Suprapubic skin (tissue), 3 donors: ENCODE results near the gene LRRC75B.

Experiments used
- POLR2A ChIP-seq, 2 donors: fragments of 450-650 bp; IDR thresholded peaks; one replicate each; pipeline ENCODE4 v1.6.1; 2017; ENCODE audit warnings: antibody characterized with exemption in 2 of 2, mild to moderate bottlenecking in 2 of 2, moderate library complexity in 2 of 2
- TF ChIP-seq, protein P1 (sequence below), 2 donors: fragments of 200-600 bp in 1 of 2; fragments of 450-650 bp in 1 of 2; sonication (generic) in 1 of 2; IDR thresholded peaks; one replicate each; pipeline ENCODE4 v1.5.1; 2016 to 2019; ENCODE audit warnings: antibody characterized with exemption in 2 of 2, mild to moderate bottlenecking in 1 of 2, moderate library complexity in 1 of 2

DNA sequence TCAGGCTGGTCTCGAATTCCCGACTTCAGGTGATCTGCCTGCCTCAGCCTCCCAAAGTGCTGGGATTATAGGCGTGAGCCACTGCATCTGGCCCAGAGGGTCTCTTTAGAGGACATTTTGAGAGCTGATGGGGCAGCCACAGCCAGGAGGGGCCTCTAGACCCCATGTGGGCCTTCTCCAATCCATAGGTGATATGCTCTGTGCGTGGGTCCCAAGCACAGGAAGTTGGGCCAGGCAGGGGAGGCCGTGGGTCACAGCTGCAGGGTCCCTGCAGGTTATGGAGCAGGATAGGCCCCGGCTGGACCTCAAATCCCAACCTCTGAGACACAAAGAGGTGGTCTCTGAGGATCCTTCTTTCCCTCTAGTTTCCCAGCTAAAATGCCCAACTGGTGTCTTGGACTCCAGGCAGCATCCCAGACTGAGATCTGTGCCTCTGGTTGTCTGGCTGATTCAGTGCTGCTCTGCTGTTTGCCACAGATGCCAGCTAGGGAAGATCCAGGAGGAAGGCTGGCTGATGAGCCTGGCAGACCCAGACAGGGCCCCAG, 1.5 kb downstream of the LRRC75B start:
- no peak for TF ChIP-seq POLR2A (IDR thresholded peaks at IDR 0.05)
- TF ChIP-seq, protein P1, sequence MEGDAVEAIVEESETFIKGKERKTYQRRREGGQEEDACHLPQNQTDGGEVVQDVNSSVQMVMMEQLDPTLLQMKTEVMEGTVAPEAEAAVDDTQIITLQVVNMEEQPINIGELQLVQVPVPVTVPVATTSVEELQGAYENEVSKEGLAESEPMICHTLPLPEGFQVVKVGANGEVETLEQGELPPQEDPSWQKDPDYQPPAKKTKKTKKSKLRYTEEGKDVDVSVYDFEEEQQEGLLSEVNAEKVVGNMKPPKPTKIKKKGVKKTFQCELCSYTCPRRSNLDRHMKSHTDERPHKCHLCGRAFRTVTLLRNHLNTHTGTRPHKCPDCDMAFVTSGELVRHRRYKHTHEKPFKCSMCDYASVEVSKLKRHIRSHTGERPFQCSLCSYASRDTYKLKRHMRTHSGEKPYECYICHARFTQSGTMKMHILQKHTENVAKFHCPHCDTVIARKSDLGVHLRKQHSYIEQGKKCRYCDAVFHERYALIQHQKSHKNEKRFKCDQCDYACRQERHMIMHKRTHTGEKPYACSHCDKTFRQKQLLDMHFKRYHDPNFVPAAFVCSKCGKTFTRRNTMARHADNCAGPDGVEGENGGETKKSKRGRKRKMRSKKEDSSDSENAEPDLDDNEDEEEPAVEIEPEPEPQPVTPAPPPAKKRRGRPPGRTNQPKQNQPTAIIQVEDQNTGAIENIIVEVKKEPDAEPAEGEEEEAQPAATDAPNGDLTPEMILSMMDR (IDR thresholded peaks at IDR 0.05), result no peak
